HG03280 (cell line): ENCODE results near the gene ZNRD2.

Source experiments
- ATAC-seq: cut with Tn5 transposase; IDR thresholded peaks from one replicate; pipeline ENCODE4 v1.9.1; 2021; ENCODE audit warnings: mild to moderate bottlenecking, moderate library complexity; ENCODE audit not compliant: unreplicated experiment

Gene ZNRD2

DNA sequence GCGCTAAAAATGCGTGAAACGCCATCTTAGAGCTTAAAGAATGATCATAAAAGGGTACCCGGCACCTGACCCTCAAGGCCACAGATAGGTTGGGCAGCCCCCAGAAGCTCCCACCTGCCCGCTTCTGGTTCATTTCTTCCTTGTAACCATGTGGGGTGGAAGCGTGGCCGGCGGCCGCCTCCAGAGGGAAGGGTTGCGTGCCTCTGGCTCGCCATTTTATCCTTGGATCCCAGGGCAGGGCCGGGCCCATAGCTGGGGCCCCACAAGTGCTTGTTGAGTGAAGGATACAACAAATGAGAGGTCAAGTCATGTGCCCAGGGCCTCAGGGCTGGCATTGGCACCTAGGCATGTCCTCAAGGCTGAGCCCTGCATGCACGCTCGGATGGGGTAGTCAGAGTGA is 51.2 kb downstream of the ZNRD2 start:
- no peak for ATAC-seq
